ENCODE measurements around the gene C6orf132. TPM values are rescaled to one million over a fixed set of nuclear protein-coding genes. Genes with fewer than 3 reads are reported as not detected.

Gene C6orf132
- total and polyA plus RNA-seq, 2 of the 8 experiments (the other 6 are each of a cell fraction or from before 2014, with no cell fraction given): 31.5 to 64.0 TPM

- TF ChIP-seq TAF1 (IDR thresholded peaks at IDR 0.05; ENCODE audit: low read depth, low read length): peak; percentile 95
- TF ChIP-seq E2F6 (IDR thresholded peaks at IDR 0.05): peak; percentile 63; the same call in 1 of the 2 replicates
- no peak for TF ChIP-seq SAP30 (IDR thresholded peaks at IDR 0.05; ENCODE audit: insufficient read depth, insufficient replicate concordance, low read length)
- no peak for TF ChIP-seq KDM1A (IDR thresholded peaks at IDR 0.05; ENCODE audit: borderline replicate concordance, low read length)
- no peak for TF ChIP-seq BACH1 (IDR thresholded peaks at IDR 0.05; ENCODE audit: low read length)
- TF ChIP-seq FOSL1 (IDR thresholded peaks at IDR 0.05; ENCODE audit: insufficient read depth, low read depth, low read length): no peak
- TF ChIP-seq TCF12 (IDR thresholded peaks at IDR 0.05; ENCODE audit: low read depth, low read length): 0 out of 2 replicates have a peak, but pooled peaks have one; percentile 32
- TF ChIP-seq HDAC6 (IDR thresholded peaks at IDR 0.05; ENCODE audit: low read depth, low read length): no peak
- TF ChIP-seq JUN (IDR thresholded peaks at IDR 0.05; ENCODE audit: low read depth, low read length): no peak
- TF ChIP-seq SP1 (IDR thresholded peaks at IDR 0.05; ENCODE audit: low read depth, low read length): no peak
- TF ChIP-seq CREB1 (IDR thresholded peaks at IDR 0.05): no peak
- no peak for TF ChIP-seq RFX5 (IDR thresholded peaks at IDR 0.05; ENCODE audit: borderline replicate concordance, low read depth, low read length)
- TF ChIP-seq ATF3 (IDR thresholded peaks at IDR 0.05; ENCODE audit: insufficient read depth, low read depth, low read length): no peak
- no peak for TF ChIP-seq SP2 (IDR thresholded peaks at IDR 0.05; ENCODE audit: low read length)
- no peak for TF ChIP-seq JUND (IDR thresholded peaks at IDR 0.05; ENCODE audit: low read length)
- no peak for TF ChIP-seq ASH2L (IDR thresholded peaks at IDR 0.05; ENCODE audit: low read length)
- no peak for TF ChIP-seq CEBPB (IDR thresholded peaks at IDR 0.05; ENCODE audit: low read depth, low read length)
- TF ChIP-seq MAFK (IDR thresholded peaks at IDR 0.05; ENCODE audit: low read depth, low read length): no peak
- no peak for TF ChIP-seq SIRT6 (IDR thresholded peaks at IDR 0.05; ENCODE audit: low read length)
- TF ChIP-seq TEAD4 (IDR thresholded peaks at IDR 0.05; ENCODE audit: low read depth, low read length): peak; percentile 76
- no peak for TF ChIP-seq SRF (IDR thresholded peaks at IDR 0.05; ENCODE audit: low read depth, low read length)
- no peak for TF ChIP-seq BCL11A (IDR thresholded peaks at IDR 0.05; ENCODE audit: low read depth in 2 of 2, low read length in 2 of 2)
- no peak for TF ChIP-seq NANOG (IDR thresholded peaks at IDR 0.05; ENCODE audit: insufficient read depth, low read depth, low read length, poor library complexity, severe bottlenecking)
- no peak for TF ChIP-seq USF2 (IDR thresholded peaks at IDR 0.05; ENCODE audit: low read length)
Observed at GRCh38 chr6:42142118-42142835, at the start of gene C6orf132 (continued).

Data from H1 (cell line).